Mucosa of descending colon (tissue), 3 donors: ENCODE data around the gene SFI1. TPM values are rescaled to one million over a fixed set of nuclear protein-coding genes. Genes with fewer than 3 reads are reported as not detected.

Source experiments
- ATAC-seq: fragments of 200-7000 bp; cut with Tn5 transposase; one replicate; pipeline ENCODE4 v1.9.1; 2020; ENCODE audit warnings: mild to moderate bottlenecking, moderate library complexity
- DNase-seq, 3 donors: peaks; one replicate each; pipeline ENCODE4 v3.0.0-alpha.2; 2020
- H3K36me3 ChIP-seq: fragments of 200-600 bp; one replicate; pipeline ENCODE4 v1.8.0; 2021; ENCODE audit warnings: low read depth, mild to moderate bottlenecking
- H3K4me1 ChIP-seq: fragments of 200-600 bp; one replicate; pipeline ENCODE4 v1.8.0; 2021; ENCODE audit warnings: low read depth, mild to moderate bottlenecking
- H3K4me3 ChIP-seq: fragments of 200-600 bp; one replicate; pipeline ENCODE4 v1.8.0; 2021; ENCODE audit warnings: mild to moderate bottlenecking
- H3K9me3 ChIP-seq: fragments of 200-600 bp; one replicate; pipeline ENCODE4 v1.8.0; 2021; ENCODE audit warnings: mild to moderate bottlenecking
- intact Hi-C, 2 donors: fragments of 100-400 bp; cut with DNase I in 1 of 2; cut with micrococcal nuclease in 1 of 2; formaldehyde crosslinking; loops; one replicate each; pipeline versions ENCODE4 v1.11.0 to v1.11.1; 2022; cut with DNase I, micrococcal nuclease
- total RNA-seq, 3 donors: library from RNA; stranded (reverse); fragmentation: NEBNext Ultra II Directional in 2 of 3; extraction: Animal tissue kit (Norgen Biotek cat#: 25700) in 2 of 3; gene quantifications; one replicate each; pipeline versions ENCODE4 v1.2.1 to v1.2.4, GENCODE V29; 2021 to 2023
- TF ChIP-seq, protein P1 (sequence below): fragments of 200-600 bp; IDR thresholded peaks from one replicate; pipeline ENCODE4 v1.8.0; 2022; ENCODE audit warnings: antibody characterized with exemption, mild to moderate bottlenecking
- donor health status: DM: no; HTN: no; CAD: no; lungs with moderate emphysema.
- donor health status: DM: no; HTN: no; CAD: no.
- donor health status: DM: no; HTN: yes; CAD: no.

Gene SFI1
- total RNA-seq, 3 donors from 2014 or later = 34.4 to 52.6 (median 49.5) TPM

DNA sequence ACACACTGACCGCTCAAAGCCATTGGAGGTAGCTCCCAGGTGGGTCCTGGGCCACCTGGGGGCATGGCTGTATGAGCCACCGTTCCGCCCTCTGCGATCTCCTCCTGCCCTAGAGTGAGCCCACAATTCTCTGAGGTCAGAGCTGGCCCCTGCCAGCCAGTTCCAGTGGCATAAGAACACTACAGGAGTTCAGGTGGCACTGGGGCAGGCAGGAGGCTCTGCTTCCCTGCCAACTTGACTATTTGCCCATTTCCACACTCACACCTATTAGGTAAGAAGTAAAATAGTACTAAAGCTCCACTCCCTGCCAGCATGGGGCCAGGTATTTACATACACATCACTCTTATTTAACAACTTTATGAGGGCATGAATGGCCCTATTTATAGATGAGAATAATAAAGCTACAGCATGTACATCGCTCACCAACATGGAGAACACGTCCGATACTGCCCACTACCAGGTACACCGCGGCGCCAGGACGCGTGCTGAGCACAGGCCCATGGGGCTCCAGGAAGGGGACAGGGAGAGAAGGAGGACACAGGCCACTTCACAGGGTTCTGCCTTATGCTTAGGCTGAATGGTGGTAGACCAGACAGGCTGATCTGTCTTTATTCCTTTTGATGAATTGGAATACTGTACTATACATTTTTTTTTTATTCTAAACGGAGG, 139.4 kb downstream of the SFI1 start:
- Histone ChIP-seq H3K36me3 (no peaks in the 10 kb centered on the region), H3K9me3 (no peaks in the 10 kb centered on the region), H3K4me3 (no peak overlapping the region), H3K4me1 (peaks cover 17% of the 10 kb centered on the region)
- ATAC-seq = peak; percentile 21
- TF ChIP-seq, protein P1, sequence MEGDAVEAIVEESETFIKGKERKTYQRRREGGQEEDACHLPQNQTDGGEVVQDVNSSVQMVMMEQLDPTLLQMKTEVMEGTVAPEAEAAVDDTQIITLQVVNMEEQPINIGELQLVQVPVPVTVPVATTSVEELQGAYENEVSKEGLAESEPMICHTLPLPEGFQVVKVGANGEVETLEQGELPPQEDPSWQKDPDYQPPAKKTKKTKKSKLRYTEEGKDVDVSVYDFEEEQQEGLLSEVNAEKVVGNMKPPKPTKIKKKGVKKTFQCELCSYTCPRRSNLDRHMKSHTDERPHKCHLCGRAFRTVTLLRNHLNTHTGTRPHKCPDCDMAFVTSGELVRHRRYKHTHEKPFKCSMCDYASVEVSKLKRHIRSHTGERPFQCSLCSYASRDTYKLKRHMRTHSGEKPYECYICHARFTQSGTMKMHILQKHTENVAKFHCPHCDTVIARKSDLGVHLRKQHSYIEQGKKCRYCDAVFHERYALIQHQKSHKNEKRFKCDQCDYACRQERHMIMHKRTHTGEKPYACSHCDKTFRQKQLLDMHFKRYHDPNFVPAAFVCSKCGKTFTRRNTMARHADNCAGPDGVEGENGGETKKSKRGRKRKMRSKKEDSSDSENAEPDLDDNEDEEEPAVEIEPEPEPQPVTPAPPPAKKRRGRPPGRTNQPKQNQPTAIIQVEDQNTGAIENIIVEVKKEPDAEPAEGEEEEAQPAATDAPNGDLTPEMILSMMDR = no peak
- peak in 1 of 3 donors; percentile 40 for DNase-seq
- intact Hi-C loops = loop anchor here in 1 of 2 donors (10.0 kb wide), 1 partner anchor 81 kb away; no protein-coding TSS in a partner anchor

DNA sequence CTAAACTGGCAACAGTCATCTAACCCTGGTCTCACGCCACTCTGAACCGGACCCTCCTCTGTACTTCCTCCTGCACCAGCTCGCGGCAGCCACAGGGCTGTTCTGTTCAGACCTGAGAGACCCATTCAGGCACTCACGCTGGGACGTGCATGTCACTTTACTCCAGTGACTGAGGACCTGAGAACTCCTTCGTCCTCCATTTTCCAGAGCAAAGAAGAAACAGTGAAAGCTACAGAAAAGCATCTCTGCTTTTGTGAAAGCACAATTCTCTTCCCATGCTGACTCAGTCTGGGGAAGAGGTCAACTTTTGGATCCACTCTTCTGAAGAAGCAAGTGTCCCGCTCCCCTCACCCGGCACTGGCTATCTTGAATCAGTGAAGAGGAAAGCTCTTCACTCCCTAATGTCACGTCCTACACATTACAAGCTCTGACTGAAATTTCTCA, 141.1 kb downstream of the SFI1 start:
- intact Hi-C loops = loop anchor here in 1 of 2 donors (10.0 kb wide), 1 partner anchor 83 kb away; no protein-coding TSS in a partner anchor
- Histone ChIP-seq H3K36me3 (no peaks in the 10 kb centered on the region), H3K4me3 (no peak overlapping the region), H3K4me1 (peaks cover 15% of the 10 kb centered on the region), H3K9me3 (no peaks in the 10 kb centered on the region)
- TF ChIP-seq, protein P1 = no peak
- ATAC-seq (peak; percentile 19), DNase-seq (peak in 1 of 3 donors; percentile 69)

GRCh38 chr22:31637891-31638618, 141.7 kb downstream of the SFI1 start:
- ATAC-seq (peak; percentile 38), DNase-seq (peak in 2 of 3 donors; percentile 42 to 54)
- H3K36me3 ChIP-seq = no peaks in the 10 kb centered on the region
- TF ChIP-seq, protein P1 = no peak
- intact Hi-C loops = loop anchor here in 1 of 2 donors (10.0 kb wide), 1 partner anchor 83 kb away; no protein-coding TSS in a partner anchor
- H3K4me1 ChIP-seq = peaks cover 15% of the 10 kb centered on the region
- H3K4me3 ChIP-seq = no peak overlapping the region
- H3K9me3 ChIP-seq = no peaks in the 10 kb centered on the region

DNA sequence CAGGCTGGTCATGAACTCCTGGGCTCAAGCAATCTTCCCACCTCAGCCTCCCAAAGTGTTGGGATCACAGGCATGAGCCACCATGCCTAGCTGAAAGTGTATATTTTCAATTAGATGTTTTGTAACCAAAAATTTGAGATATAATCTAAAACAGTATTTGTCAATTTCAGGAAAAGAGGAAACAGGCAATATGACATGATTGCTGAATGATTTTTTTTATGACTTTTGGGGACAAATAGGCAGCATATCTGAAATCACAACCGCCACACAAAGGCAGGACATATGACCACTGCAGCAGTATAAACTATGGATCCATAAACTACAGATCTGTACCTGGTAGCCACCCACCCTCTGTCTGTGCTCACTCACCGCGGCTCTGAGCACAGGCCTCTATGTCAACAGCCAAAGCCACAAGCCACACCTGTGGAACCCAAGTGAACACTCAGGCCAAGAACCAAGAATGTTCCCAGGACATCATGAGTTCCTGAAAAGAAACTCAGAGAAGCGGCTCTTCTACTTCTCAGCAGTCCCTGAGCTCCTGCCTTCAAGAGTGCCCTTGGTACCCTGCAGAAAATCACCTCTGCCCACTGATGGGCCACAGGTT, 143.2 kb downstream of the SFI1 start:
- intact Hi-C loops = loop anchor here in 1 of 2 donors (10.0 kb wide), 1 partner anchor 85 kb away; no protein-coding TSS in a partner anchor
- peak; percentile 77 for ATAC-seq
- DNase-seq = peak in 1 of 3 donors; percentile 55
- Histone ChIP-seq H3K9me3 (no peaks in the 10 kb centered on the region), H3K4me3 (no peak overlapping the region), H3K36me3 (no peaks in the 10 kb centered on the region), H3K4me1 (peaks cover 10% of the 10 kb centered on the region)
- TF ChIP-seq, protein P1 = no peak

DNA sequence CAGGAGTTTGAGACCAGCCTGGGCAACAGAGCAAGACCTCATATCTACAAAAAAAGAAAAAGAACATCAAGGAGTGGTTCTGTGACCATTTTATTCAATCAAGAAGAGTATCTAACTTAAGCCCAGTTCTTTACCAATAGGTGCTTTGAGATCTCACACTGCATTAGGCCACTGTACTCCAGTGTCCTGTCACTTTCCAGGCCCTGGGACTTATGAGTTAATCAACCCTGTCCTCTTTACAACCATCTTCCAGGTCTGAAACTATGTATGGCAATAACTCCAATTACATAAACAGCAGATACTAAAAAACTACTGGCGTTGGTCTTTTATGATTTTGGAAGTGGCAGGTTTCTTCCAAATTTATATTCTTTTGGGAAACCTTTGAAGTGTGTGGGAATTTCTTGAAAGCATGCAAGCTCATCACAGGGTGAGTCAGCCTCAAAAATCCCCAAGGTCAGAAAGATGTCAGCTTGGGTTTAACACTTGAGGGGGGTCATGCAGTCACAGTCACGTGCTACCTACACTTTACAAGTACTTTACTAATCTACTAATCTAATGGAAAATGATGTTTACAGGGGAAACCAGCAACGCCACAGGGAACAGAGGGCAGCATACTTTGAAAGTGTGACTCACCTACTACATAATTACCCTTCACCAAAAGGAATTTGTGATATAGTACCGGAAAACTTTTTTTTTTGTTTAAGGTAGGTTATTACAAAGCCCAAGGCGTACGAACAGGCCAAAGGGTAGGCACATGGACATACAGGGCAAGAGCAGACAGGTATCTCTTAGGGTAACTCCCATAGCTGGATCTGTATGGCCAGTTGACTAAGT, 150.1 kb downstream of the SFI1 start:
- intact Hi-C loops = no loop called here
- Histone ChIP-seq H3K9me3 (no peaks in the 10 kb centered on the region), H3K4me3 (no peak overlapping the region), H3K4me1 (peaks cover 3% of the 10 kb centered on the region), H3K36me3 (peaks cover 6% of the 10 kb centered on the region)
- peak; percentile 90 for ATAC-seq
- no peak for DNase-seq
- TF ChIP-seq, protein P1 = no peak
